HG02623 (cell line): ENCODE data around the gene TMEM221.
A peak's percentile ranks its signal among the peaks of the same experiment; 100 is the strongest.

Source experiments
- ATAC-seq: cut with Tn5 transposase; IDR thresholded peaks from one replicate; pipeline ENCODE4 v1.9.1; 2021; ENCODE audit warnings: moderate library complexity; ENCODE audit not compliant: unreplicated experiment

The TMEM221 gene

GRCh38 chr19:17406046-17406886, 42.2 kb downstream of the TMEM221 start:
- ATAC-seq = no peak

- peak; percentile 85 for ATAC-seq
Observed at GRCh38 chr19:17405250-17406045, 43.0 kb downstream of the TMEM221 start, which contains the start of gene BST2. TSS of gene BST2 (minus strand) at chr19:17405630. CDS start at chr19:17405575, 55 bp downstream.

GRCh38 chr19:17404621-17405249, 43.7 kb downstream of the TMEM221 start:
- no peak for ATAC-seq

- no peak for ATAC-seq
Observed at GRCh38 chr19:17404015-17404414, 44.5 kb downstream of the TMEM221 start.

GRCh38 chr19:17402982-17403855, 45.2 kb downstream of the TMEM221 start:
- ATAC-seq = no peak

GRCh38 chr19:17401628-17402027, 46.8 kb downstream of the TMEM221 start:
- no peak for ATAC-seq

GRCh38 chr19:17398902-17399527, 49.5 kb downstream of the TMEM221 start:
- ATAC-seq = no peak

GRCh38 chr19:17394891-17395415, 53.5 kb downstream of the TMEM221 start:
- no peak for ATAC-seq

GRCh38 chr19:17393914-17394313, 54.6 kb downstream of the TMEM221 start, which contains the start of gene CCDC194:
TSS of gene CCDC194 (minus strand) at chr19:17394196. CDS start at chr19:17394158, 38 bp downstream.
- no peak for ATAC-seq

GRCh38 chr19:17393002-17393401, 55.5 kb downstream of the TMEM221 start:
- no peak for ATAC-seq

- no peak for ATAC-seq
Observed at GRCh38 chr19:17391371-17392151, 56.9 kb downstream of the TMEM221 start.

GRCh38 chr19:17390665-17391370, 57.6 kb downstream of the TMEM221 start:
- ATAC-seq = peak; percentile 87

GRCh38 chr19:17389957-17390664, 58.4 kb downstream of the TMEM221 start:
- ATAC-seq = no peak

- no peak for ATAC-seq
Observed at GRCh38 chr19:17389288-17389687, 59.2 kb downstream of the TMEM221 start.

GRCh38 chr19:17385878-17386611, 62.4 kb downstream of the TMEM221 start:
- no peak for ATAC-seq
